Activated CD8-positive, alpha-beta T cell treated with anti-CD3 and anti-CD28 coated beads for 36 hours (primary cell): ENCODE data around the gene COBL. TPM values are rescaled to one million over a fixed set of nuclear protein-coding genes. Genes with fewer than 3 reads are reported as not detected.

ENCODE experiments used
- ATAC-seq: fragments of 200-7000 bp; cut with Tn5 transposase; one replicate; pipeline ENCODE4 v1.10.0; 2021; ENCODE audit warnings: mild to moderate bottlenecking, moderate library complexity
- CTCF ChIA-PET: fragments of 350-600 bp; sonication (Branson Sonifier 250); formaldehyde crosslinking; loops from one replicate; lab custom pipeline; 2021; ENCODE audit warnings: antibody characterized with exemption; lab: Charles Lee
- POLR2A ChIA-PET: fragments of 350-600 bp; sonication (Branson Sonifier 250); formaldehyde crosslinking; loops from one replicate; lab custom pipeline; 2021; ENCODE audit warnings: antibody characterized with exemption; lab: Charles Lee
- DNase-seq: peaks from one replicate; pipeline ENCODE4 v3.0.0-alpha.2; 2020
- H3K27ac Mint-ChIP-seq: one replicate; pipeline ENCODE4 v1.8.0; 2021; ENCODE audit warnings: mild to moderate bottlenecking, mixed read lengths
- H3K27me3 Mint-ChIP-seq: one replicate; pipeline ENCODE4 v1.8.0; 2021; ENCODE audit warnings: mixed read lengths
- H3K36me3 Mint-ChIP-seq: one replicate; pipeline ENCODE4 v1.8.0; 2021; ENCODE audit warnings: low read depth, mixed read lengths
- H3K4me1 Mint-ChIP-seq: one replicate; pipeline ENCODE4 v1.8.0; 2021; ENCODE audit warnings: low read depth, mixed read lengths
- H3K4me3 Mint-ChIP-seq: one replicate; pipeline ENCODE4 v1.8.0; 2021; ENCODE audit warnings: mild to moderate bottlenecking, moderate library complexity, mixed read lengths
- H3K9me3 Mint-ChIP-seq: one replicate; pipeline ENCODE4 v1.8.0; 2021; ENCODE audit warnings: mixed read lengths
- intact Hi-C: fragments of 100-400 bp; cut with micrococcal nuclease; formaldehyde crosslinking; loops from one replicate; pipeline ENCODE4 v1.10.0; 2022
- total RNA-seq, 2 experiments: library from RNA; stranded (reverse); gene quantifications; one replicate each; pipeline ENCODE4 v1.2.3, GENCODE V29; 2021
- TF ChIP-seq, protein P1 (sequence below): fragments of 200-600 bp; IDR thresholded peaks from one replicate; pipeline ENCODE4 v1.8.0; 2022; ENCODE audit warnings: antibody characterized with exemption, mild to moderate bottlenecking

COBL gene
- total RNA-seq, 2 experiments from 2014 or later = not detected

DNA sequence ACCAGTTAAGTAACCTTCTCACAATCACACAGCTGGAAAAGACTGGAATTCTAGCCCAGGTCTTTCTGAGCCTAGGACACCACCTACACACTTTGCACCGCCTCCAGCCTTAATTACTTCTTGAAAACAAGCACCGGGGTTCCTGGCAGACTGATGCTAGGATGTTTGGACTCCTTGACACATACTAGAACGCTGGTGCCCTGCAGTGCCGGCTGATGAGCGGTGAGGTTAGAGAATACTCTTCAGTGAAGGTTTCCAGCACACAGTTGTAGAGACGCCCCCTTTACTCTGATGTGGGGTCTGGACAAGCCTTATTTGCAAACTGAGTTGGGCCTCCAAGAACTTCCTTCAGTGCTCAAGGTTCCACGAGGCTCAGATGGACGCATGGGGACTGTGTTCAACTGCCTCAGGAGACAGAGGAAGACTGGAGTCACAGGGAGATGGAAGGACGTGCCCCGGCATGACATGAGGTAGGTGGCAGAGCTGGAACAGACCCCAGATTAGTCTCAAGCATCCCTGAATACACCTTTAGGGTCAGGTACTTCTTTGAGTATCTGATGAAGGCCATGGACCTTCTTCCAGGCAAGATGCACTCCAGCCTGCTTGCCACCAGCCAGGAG lies 89.6 kb downstream of the COBL start:
- Mint-ChIP-seq H3K27ac (no peak overlapping the region), H3K36me3 (no peaks in the 10 kb centered on the region), H3K4me3 (no peak overlapping the region), H3K27me3 (no peaks in the 10 kb centered on the region), H3K9me3 (no peaks in the 10 kb centered on the region), H3K4me1 (no peaks in the 10 kb centered on the region)
- ATAC-seq = no peak
- TF ChIP-seq, protein P1, sequence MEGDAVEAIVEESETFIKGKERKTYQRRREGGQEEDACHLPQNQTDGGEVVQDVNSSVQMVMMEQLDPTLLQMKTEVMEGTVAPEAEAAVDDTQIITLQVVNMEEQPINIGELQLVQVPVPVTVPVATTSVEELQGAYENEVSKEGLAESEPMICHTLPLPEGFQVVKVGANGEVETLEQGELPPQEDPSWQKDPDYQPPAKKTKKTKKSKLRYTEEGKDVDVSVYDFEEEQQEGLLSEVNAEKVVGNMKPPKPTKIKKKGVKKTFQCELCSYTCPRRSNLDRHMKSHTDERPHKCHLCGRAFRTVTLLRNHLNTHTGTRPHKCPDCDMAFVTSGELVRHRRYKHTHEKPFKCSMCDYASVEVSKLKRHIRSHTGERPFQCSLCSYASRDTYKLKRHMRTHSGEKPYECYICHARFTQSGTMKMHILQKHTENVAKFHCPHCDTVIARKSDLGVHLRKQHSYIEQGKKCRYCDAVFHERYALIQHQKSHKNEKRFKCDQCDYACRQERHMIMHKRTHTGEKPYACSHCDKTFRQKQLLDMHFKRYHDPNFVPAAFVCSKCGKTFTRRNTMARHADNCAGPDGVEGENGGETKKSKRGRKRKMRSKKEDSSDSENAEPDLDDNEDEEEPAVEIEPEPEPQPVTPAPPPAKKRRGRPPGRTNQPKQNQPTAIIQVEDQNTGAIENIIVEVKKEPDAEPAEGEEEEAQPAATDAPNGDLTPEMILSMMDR = no peak
- intact Hi-C loops = no loop called here
- ChIA-PET POLR2A (no interaction called here), CTCF (interaction anchor here (0.7 kb wide), 1 partner anchor 140 kb away, joined by 3 read pairs; no protein-coding TSS in a partner anchor)
- no peak for DNase-seq

DNA sequence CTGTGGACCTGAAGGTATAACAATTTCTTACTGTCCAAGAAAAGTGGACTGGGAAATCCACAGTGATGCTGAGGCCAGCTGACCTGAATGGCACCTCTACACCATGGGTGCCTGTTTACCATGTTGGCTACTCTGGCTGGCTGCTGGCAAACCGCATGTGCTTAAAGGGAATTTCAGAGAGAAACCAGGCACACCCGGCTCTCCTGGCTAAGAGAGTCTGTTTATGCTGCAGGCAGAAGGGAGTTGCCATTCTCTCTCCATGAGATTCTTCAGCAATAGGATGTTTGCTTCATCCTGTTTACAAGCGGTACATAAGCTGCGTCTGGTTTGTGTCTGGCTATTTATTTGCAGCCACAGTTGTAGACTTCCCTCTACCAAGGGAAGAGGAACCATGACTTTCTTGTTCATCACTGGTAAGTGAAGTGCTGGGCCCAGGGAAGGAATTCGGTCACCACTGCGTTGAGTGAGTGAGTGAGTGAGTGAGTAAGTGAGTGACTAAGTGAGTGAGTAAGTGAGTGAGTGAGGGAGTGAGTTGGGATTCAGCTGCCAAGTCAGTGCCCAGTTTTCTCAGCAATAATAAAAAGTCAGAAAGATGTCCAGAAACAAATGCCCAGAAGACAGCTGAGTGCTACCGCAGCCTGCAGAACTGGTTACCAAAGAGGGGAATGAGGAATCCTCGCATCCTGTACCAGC lies 90.4 kb downstream of the COBL start:
- H3K36me3 Mint-ChIP-seq = no peaks in the 10 kb centered on the region
- DNase-seq = no peak
- no peaks in the 10 kb centered on the region for H3K27me3 Mint-ChIP-seq
- H3K4me1 Mint-ChIP-seq = no peaks in the 10 kb centered on the region
- TF ChIP-seq, protein P1 = no peak
- POLR2A ChIA-PET = no interaction called here
- intact Hi-C loops = no loop called here
- no peak overlapping the region for H3K27ac Mint-ChIP-seq
- ATAC-seq = no peak
- no peaks in the 10 kb centered on the region for H3K9me3 Mint-ChIP-seq
- H3K4me3 Mint-ChIP-seq = no peak overlapping the region
- CTCF ChIA-PET = interaction anchor here (0.9 to 1.2 kb wide), 2 partner anchors 63 to 128 kb away, joined by 3 read pairs; no protein-coding TSS in a partner anchor

DNA sequence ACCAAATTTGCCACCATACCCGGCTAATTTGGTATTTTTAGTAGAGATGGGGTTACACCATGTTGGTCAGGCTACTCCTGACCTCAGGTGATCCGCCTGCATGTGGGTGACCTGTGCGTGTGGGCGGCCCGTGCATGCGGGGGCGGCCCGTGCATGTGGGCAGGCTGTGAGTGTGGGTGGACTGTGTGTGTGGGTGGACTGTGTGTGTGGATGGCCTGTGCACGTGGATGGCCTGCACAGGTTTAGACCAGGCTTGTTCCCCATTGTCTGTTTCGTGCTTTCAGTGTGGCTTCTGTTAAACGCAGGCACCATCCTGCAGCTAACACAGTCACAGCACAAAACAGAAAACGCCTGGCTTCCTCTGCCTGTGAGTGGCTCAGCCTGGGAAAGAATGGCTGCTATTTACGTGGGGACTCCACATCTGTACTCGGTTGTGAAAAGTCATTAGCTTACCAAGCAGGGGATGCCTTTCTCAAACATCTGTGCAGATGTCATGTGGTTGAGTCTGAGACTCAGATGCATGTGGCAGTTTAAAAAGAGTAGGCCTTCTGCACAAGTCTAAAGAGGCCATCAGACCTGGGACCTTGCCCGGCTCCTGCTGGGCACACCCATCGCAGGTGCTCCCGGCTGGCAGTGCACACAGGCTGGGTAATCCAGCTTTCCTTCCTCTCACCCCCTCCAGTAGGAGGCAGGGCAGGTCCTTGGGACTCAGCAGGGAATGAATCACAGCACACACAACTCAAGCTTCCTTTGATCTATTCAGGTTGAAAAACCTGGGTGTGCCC lies 91.6 kb downstream of the COBL start:
- no peaks in the 10 kb centered on the region for H3K27me3 Mint-ChIP-seq
- POLR2A ChIA-PET = no interaction called here
- no peaks in the 10 kb centered on the region for H3K36me3 Mint-ChIP-seq
- CTCF ChIA-PET = interaction anchor here (0.9 to 1.2 kb wide), 2 partner anchors 62 to 130 kb away, joined by 3 read pairs; no protein-coding TSS in a partner anchor
- intact Hi-C loops = no loop called here
- H3K4me3 Mint-ChIP-seq = no peak overlapping the region
- no peaks in the 10 kb centered on the region for H3K9me3 Mint-ChIP-seq
- TF ChIP-seq, protein P1 = no peak
- DNase-seq (no peak), ATAC-seq (no peak)
- H3K27ac Mint-ChIP-seq = no peak overlapping the region
- H3K4me1 Mint-ChIP-seq = no peaks in the 10 kb centered on the region

DNA sequence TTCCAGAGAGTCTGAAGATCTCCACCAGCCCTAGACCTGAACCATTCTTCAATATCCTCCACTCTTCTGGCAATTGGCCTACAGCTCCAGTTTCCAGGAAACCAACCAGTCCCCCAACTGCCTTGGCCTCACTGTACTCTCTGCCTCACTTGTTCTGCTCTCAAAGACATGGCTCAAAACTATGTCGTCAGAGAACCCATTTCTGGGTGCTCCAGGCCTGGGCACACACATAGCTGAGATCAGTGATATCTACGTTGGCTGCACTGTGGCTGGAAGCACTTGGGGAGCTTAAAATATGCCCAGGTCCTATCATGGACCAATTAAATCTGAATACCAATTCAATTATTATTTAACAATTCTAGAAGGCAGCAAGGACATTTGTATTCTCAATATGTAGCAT lies 93.1 kb downstream of the COBL start:
- no peaks in the 10 kb centered on the region for H3K9me3 Mint-ChIP-seq
- H3K36me3 Mint-ChIP-seq = no peaks in the 10 kb centered on the region
- ChIA-PET CTCF (no interaction called here), POLR2A (no interaction called here)
- DNase-seq (no peak), ATAC-seq (no peak)
- no peak overlapping the region for H3K4me3 Mint-ChIP-seq
- H3K27me3 Mint-ChIP-seq = no peaks in the 10 kb centered on the region
- intact Hi-C loops = no loop called here
- no peak overlapping the region for H3K27ac Mint-ChIP-seq
- no peaks in the 10 kb centered on the region for H3K4me1 Mint-ChIP-seq
- TF ChIP-seq, protein P1 = no peak
